ENCODE results near the gene SLC31A2.

The SLC31A2 gene

GRCh38 chr9:113187929-113188595, 37.3 kb downstream of the SLC31A2 start:
- DNase-seq, result peak; percentile 8

- DNase-seq, result no peak
These were observed 41.6 kb downstream of the SLC31A2 start for GRCh38 chr9:113192455-113192854.

DNA sequence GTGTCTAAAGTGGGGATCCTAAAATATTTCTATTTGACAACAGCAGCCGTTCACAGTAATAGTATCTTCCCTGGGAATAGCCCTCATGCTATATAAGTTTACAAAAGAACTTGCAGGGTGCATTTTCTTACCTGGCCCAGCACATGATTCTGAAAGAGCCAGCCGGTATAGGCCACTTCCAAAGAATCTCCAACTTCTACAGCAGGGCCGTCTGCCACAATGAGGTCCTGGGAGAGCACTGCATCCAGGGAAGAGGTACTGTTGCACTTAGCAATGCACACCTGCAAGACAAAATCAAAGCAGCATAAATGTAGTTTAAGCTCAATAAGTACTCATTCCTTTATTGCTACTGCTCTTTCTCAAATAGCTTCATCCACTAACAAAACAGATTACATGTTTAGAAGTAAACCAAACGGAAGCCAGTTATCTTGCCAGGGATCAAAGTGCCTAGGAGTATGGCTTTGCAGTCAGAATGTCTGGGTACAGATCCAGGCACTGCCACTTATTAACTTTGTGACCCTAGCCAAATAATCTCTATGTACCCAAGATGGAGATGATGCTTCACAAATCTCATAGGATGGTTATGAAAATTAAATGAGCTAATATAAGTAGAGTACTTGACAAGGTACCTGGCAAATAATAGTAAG, 49.0 kb downstream of the SLC31A2 start:
- DNase-seq, result no peak

GRCh38 chr9:113205432-113205831, 54.6 kb downstream of the SLC31A2 start:
- DNase-seq, result no peak

DNA sequence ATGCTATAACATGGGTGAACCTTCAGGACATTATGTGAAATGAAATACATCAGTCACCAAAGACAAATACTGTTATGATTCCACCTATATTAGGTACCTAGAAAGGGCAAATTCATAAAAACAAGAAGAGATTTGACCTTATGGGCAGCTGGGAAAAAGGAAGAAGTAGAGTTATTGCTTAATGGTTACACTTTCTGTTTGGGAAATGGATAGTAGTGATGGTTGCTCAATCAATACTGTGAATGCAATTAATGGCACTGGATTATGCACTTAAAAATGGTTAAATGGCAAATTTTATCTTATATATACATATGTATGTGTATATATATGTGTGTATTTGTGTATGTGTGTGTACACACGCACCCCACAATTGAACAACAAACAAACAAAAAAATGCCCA, 55.1 kb downstream of the SLC31A2 start:
- DNase-seq, result no peak

DNA sequence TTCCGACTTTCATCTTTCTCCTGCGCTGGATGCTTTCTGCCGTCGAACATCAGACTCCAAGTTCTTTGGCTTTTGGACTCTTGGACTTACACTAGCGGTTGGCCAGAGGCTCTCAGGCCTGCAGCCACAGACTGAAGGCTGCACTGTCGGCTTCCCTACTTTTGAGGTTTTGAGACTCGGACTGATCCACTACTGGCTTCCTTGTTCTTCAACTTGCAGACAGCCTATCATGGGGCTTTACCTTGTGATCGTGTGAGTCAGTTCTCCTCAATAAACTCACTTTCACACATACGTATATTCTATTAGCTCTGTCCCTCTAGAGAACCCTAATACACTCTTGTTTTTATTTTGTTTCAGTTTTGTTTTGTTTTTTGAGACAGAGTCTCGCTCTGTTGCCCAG, 60.0 kb downstream of the SLC31A2 start:
- DNase-seq, result no peak

All from eye (tissue), 1 donor.